Lung (tissue), 12 donors: ENCODE data around the gene CDKN2D. TPM values are rescaled to one million over a fixed set of nuclear protein-coding genes. Genes with fewer than 3 reads are reported as not detected.

Experiments
- ATAC-seq: fragments of 200-7000 bp; cut with Tn5 transposase; one replicate; pipeline ENCODE4 v1.9.1; 2020; ENCODE audit warnings: moderate number of reproducible peaks; ENCODE audit not compliant: insufficient read depth, low FRiP score
- DNase-seq, 3 donors: peaks; one replicate each; pipeline ENCODE4 v3.0.0-alpha.2; 2013 to 2017
- H3K27ac ChIP-seq, 2 donors: one replicate each; pipeline ENCODE4 v1.5.1; 2013; ENCODE audit warnings: mild to moderate bottlenecking in 2 of 2, moderate library complexity in 2 of 2, control low read depth in 1 of 2, inconsistent platforms in 1 of 2, low read depth in 1 of 2, low read length in 1 of 2
- H3K27me3 ChIP-seq, 3 donors: one replicate each; pipeline ENCODE4 v1.5.1; 2013; ENCODE audit warnings: low read length in 2 of 3; ENCODE audit not compliant: control insufficient read depth in 3 of 3, insufficient read depth in 3 of 3
- H3K36me3 ChIP-seq, 4 donors: one replicate each; pipeline ENCODE4 v1.5.1; 2013; ENCODE audit warnings: low read length in 4 of 4, mild to moderate bottlenecking in 1 of 4, moderate library complexity in 1 of 4; ENCODE audit not compliant: control insufficient read depth in 4 of 4, insufficient read depth in 4 of 4
- H3K4me1 ChIP-seq, 5 donors: one replicate each; pipeline ENCODE4 v1.5.1; 2013; ENCODE audit warnings: low read length in 5 of 5, mild to moderate bottlenecking in 2 of 5, moderate library complexity in 1 of 5; ENCODE audit not compliant: control insufficient read depth in 5 of 5, insufficient read depth in 5 of 5
- H3K4me3 ChIP-seq: one replicate; pipeline ENCODE4 v1.5.1; 2013; ENCODE audit warnings: mild to moderate bottlenecking, control low read depth, moderate library complexity
- H3K9ac ChIP-seq, 2 donors: one replicate each; pipeline ENCODE4 v1.5.1; 2013; ENCODE audit warnings: low read length in 2 of 2, control low read depth in 1 of 2; ENCODE audit not compliant: insufficient read depth in 1 of 2
- H3K9me3 ChIP-seq, 4 donors: one replicate each; pipeline ENCODE4 v1.5.1; 2013; ENCODE audit warnings: low read length in 3 of 4, mild to moderate bottlenecking in 1 of 4, moderate library complexity in 1 of 4; ENCODE audit not compliant: control insufficient read depth in 4 of 4, insufficient read depth in 3 of 4
- WGBS, 2 donors: extraction: QIAGEN DNeasy Blood & Tissue Kit; methylation state at CpG; one replicate each; pipeline ENCODE4 v1.1.7; 2013; 5-methylcytosine and 5-hydroxymethylcytosine counted together
- polyA plus RNA-seq, 2 donors: library from polyadenylated mRNA; stranded (reverse); fragments of 200-250 nt; gene quantifications; one replicate each; pipeline ENCODE4 v1.2.1, GENCODE V29; 2013
- total RNA-seq, 2 donors: library from RNA; depleted of rRNA in 1 of 2; stranded (reverse); fragments of >200 nt in 1 of 2; gene quantifications; one replicate each; pipeline ENCODE4 v1.2.1, GENCODE V29; 2014 to 2021
- TF ChIP-seq, protein P1 (sequence below): IDR thresholded peaks from 2 replicates; pipeline ENCODE4 v1.5.1; 2012; ENCODE audit warnings: mild to moderate bottlenecking; ENCODE audit errors: control extremely low read depth, extremely low read depth
- donor health status: control.
- donor health status: control.
- donor health status: Bipolar disorder and iron deficiency.
- donor health status: healthy.
- donor health status: DM: yes; HTN: yes; CAD: no.

Gene CDKN2D
- total and polyA plus RNA-seq, 4 donors, result 12.5 to 74.9 (median 13.9) TPM

DNA sequence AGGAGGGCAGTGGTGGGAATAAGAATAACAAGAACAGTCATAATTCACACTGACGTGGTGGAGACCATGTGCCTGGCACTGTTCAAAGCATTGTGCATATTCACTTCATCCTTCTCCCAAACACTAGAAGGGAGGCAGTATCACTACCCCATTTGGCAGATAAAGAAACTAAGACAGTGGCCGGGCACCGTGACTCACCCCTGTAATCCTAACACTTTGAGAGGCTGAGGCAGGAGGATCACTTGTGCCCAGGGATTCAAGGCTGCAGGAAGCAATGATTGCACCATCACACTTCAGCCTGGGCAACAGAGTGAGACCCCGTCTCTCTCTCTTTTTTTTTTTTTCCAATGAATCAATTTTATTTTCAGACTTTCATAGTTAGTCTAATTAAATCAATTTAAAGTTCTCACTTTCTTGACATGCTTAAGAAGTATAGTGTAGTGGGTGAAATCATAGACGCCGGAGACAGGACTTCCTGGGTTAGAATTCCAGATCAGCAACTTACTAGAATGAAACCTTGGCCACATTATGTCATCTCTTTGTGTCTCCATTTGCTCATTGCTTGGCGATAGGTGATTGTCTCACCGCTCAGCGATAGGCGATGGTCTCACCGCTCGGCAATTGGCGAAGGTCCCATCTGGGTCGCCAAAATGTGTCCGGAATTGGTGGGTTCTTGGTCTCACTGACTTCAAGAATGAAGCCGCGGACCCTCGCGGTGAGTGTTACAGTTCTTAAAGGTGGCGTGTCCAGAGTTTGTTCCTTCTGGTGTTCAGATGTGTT is 30.4 kb downstream of the CDKN2D start:
- ATAC-seq, result no peak
- Histone ChIP-seq H3K27me3 (peaks cover 0 to 2% (median 0%) of the 10 kb centered on the region in 3 donors), H3K4me3 (no peak overlapping the region), H3K9ac (no peak overlapping the region), H3K4me1 (peaks cover 0 to 4% (median 0%) of the 10 kb centered on the region in 5 donors), H3K36me3 (no peaks in the 10 kb centered on the region), H3K27ac (no peak overlapping the region), H3K9me3 (no peaks in the 10 kb centered on the region)
- TF ChIP-seq, protein P1, sequence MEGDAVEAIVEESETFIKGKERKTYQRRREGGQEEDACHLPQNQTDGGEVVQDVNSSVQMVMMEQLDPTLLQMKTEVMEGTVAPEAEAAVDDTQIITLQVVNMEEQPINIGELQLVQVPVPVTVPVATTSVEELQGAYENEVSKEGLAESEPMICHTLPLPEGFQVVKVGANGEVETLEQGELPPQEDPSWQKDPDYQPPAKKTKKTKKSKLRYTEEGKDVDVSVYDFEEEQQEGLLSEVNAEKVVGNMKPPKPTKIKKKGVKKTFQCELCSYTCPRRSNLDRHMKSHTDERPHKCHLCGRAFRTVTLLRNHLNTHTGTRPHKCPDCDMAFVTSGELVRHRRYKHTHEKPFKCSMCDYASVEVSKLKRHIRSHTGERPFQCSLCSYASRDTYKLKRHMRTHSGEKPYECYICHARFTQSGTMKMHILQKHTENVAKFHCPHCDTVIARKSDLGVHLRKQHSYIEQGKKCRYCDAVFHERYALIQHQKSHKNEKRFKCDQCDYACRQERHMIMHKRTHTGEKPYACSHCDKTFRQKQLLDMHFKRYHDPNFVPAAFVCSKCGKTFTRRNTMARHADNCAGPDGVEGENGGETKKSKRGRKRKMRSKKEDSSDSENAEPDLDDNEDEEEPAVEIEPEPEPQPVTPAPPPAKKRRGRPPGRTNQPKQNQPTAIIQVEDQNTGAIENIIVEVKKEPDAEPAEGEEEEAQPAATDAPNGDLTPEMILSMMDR, result no peak
- WGBS, 2 donors, result 56 to 60% methylated on average over 19 to 20 of the region's 20 CpGs
- no peak for DNase-seq

DNA sequence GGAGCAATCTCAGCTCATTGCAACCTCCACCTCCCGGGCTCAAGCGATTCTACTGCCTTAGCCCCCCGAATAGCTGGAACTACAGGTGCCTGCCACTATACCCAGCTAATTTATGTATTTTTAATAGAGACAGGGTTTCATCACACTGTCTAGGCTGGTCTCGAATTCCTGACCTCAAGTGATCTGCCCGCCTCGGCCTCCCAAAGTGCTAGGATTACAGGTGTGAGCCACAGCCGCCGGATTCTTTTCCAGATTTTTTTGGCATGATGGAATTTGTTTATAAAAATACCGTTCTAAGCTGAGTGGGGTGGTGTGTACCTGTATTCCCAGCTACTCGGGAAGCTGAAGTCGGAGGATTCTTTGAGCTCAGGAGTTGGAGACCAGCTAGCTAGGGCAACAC is 31.1 kb downstream of the CDKN2D start:
- H3K36me3 ChIP-seq, result no peaks in the 10 kb centered on the region

DNA sequence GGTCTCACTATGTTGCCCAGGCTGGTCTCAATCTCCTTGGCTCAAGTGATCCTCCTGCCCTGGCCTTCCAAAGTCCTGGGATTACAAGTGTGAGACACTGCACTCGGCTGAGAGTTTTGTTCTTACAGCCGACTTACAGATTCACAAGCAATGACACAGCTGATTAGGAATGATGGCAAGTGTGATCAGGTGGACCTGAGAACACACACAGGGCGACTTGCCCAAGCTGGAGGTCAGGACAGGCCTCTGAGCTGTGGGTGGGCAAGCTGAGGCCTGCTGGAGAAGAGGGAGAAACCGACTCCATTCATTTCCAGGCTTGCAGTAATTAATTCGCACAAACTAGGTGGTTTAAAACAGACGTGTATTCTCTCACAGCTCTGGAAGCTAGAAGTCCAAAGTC is 33.2 kb downstream of the CDKN2D start:
- WGBS, 2 donors, result 77 to 85% methylated on average over 6 of the region's 6 CpGs
- H3K9me3 ChIP-seq, result no peaks in the 10 kb centered on the region
- DNase-seq (no peak), ATAC-seq (no peak)
- peaks cover 0 to 2% (median 0%) of the 10 kb centered on the region in 5 donors for H3K4me1 ChIP-seq
- H3K27ac ChIP-seq, result no peak overlapping the region
- H3K27me3 ChIP-seq, result peaks cover 0 to 2% (median 2%) of the 10 kb centered on the region in 3 donors
- no peak overlapping the region for H3K9ac ChIP-seq
- TF ChIP-seq, protein P1, result no peak
- no peaks in the 10 kb centered on the region for H3K36me3 ChIP-seq
- H3K4me3 ChIP-seq, result no peak overlapping the region

More for the DNA sequence above, 31.1 kb downstream of the CDKN2D start:
- TF ChIP-seq, protein P1, result no peak
- Histone ChIP-seq H3K9me3 (no peaks in the 10 kb centered on the region), H3K27ac (no peak overlapping the region), H3K4me3 (no peak overlapping the region), H3K27me3 (peaks cover 0 to 2% (median under 1%) of the 10 kb centered on the region in 3 donors), H3K4me1 (peaks cover 0 to 2% (median 0%) of the 10 kb centered on the region in 5 donors), H3K9ac (no peak overlapping the region)
- DNase-seq (no peak), ATAC-seq (no peak)
- 65 to 86% methylated on average over 11 of the region's 11 CpGs for WGBS, 2 donors
